ENCODE data around the gene NLGN4X.

DNA sequence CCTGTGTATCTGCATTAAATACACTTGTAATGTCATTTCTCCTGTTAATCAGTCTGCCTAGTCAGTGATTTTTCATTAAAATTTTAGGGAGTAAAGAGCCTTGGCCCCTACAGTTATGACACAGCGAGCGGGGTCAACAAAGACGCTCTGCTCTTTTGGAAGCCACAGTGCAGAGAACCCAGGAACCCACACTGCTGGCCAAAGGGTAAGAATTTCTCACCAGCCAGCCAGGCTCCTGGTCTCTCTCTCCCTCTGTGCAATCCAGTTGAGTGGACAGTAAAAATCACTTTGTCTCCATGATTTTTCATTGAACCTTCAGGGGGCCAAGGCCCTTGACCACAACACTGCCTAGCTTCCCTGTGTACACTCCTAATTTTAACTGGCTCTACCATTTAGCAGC lies 52.8 kb downstream of the NLGN4X start:
- TF ChIP-seq, protein P1, sequence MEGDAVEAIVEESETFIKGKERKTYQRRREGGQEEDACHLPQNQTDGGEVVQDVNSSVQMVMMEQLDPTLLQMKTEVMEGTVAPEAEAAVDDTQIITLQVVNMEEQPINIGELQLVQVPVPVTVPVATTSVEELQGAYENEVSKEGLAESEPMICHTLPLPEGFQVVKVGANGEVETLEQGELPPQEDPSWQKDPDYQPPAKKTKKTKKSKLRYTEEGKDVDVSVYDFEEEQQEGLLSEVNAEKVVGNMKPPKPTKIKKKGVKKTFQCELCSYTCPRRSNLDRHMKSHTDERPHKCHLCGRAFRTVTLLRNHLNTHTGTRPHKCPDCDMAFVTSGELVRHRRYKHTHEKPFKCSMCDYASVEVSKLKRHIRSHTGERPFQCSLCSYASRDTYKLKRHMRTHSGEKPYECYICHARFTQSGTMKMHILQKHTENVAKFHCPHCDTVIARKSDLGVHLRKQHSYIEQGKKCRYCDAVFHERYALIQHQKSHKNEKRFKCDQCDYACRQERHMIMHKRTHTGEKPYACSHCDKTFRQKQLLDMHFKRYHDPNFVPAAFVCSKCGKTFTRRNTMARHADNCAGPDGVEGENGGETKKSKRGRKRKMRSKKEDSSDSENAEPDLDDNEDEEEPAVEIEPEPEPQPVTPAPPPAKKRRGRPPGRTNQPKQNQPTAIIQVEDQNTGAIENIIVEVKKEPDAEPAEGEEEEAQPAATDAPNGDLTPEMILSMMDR (IDR thresholded peaks at IDR 0.05) = no peak
- no peak for TF ChIP-seq YY1 (IDR thresholded peaks at IDR 0.05; ENCODE audit: low read depth)
- TF ChIP-seq EP300 (IDR thresholded peaks at IDR 0.05; ENCODE audit: borderline replicate concordance in 1 of 2, low read depth in 1 of 2, low read length in 1 of 2) = no peak

All from SK-N-SH (cell line).